Activated T-helper 1 cell treated with anti-CD3 and anti-CD28 coated beads, Interleukin-2, amount 50 U/mL, for 16 hours (primary cell): ENCODE results near the gene HERC2.

Source experiments
- DNase-seq, 2 donors: peaks; one replicate each; pipeline ENCODE4 v3.0.0-alpha.2; 2020; ENCODE audit warnings: low read depth in 1 of 2, low spot score in 1 of 2

The HERC2 gene

GRCh38 chr15:28068930-28069329, 253.0 kb downstream of the HERC2 start:
- DNase-seq, result no peak

DNA sequence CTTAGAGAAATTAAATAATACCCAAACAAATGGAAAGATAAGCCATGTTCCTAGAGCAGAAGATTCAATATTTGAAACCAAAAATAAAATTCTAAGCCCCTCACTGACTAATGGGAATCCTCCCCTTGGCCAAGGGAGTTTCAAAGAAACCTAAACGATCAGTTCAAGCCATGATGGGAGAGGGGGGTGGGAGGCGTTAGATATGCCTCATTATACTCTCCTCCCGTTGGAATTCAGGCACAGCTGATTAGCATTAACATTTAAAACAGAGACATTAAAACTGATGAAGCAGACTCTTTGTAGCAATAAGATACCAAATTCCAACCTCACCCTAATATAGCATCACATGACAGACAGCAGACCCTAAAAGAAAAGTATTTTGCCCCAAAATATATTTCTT, 255.7 kb downstream of the HERC2 start:
- no peak for DNase-seq
